Keratinocyte (primary cell): ENCODE results near the gene FSTL5.

Source experiments
- CTCF ChIP-seq, 3 experiments: IDR thresholded peaks in 1 of 3; conservative IDR thresholded peaks in 1 of 3; optimal IDR thresholded peaks in 1 of 3; 2 replicates in 2 of 3; 3 replicates in 1 of 3; pipeline versions ENCODE3 to v1.5.1; 2011; ENCODE audit warnings: low read length in 3 of 3, mild to moderate bottlenecking in 3 of 3, moderate library complexity in 2 of 3, control low read depth in 1 of 3, inconsistent platforms in 1 of 3; ENCODE audit not compliant: insufficient read depth in 2 of 3; ENCODE audit errors: extremely low read depth in 1 of 3
- EZH2 ChIP-seq: IDR thresholded peaks from one replicate; pipeline ENCODE4 v1.6.1; 2012; ENCODE audit warnings: inconsistent platforms, mild to moderate bottlenecking, low read length, moderate library complexity

DNA sequence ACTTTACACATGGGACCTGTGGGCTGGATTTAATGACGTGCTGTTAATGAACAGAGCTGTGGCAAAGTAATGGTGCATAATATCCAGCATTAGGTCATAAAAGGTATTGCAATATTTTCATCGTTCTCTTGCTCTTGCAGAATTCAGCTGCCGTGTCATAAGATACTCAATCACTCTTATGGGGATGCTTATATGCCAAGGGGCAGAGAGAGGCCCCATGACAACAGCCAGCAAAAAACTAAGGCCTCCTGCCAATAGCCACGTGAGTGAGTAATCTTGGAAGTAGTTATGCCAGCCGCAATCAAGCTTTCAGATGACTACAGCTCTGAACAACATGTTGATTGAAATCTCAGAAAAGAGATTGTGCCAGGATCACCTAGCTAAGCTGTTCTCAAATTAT, 616.9 kb downstream of the FSTL5 start:
- TF ChIP-seq CTCF (optimal IDR thresholded peaks at IDR 0.05 in 1 of 3, IDR thresholded peaks at IDR 0.05 in 1 of 3, conservative IDR thresholded peaks at IDR 0.05 in 1 of 3; ENCODE audit: extremely low read depth in 1 of 3, insufficient read depth in 2 of 3, low read length in 3 of 3) (no peak), EZH2 (no peak)
